NCI-H1417 treated with DMSO at 0.1 percent for 48 hours (cell line): Measurements from ENCODE around the gene SGPP2.
A peak's percentile ranks its signal among the peaks of the same experiment; 100 is the strongest.

Source experiments
- DNase-seq: peaks from one replicate; lab custom pipeline; 2025; lab: John Stamatoyannopoulos, UW

SGPP2 gene

GRCh38 chr2:222525811-222526210 is 101.5 kb downstream of the SGPP2 start:
- no peak for DNase-seq

- DNase-seq = no peak
Measured at GRCh38 chr2:222526480-222527277, 102.3 kb downstream of the SGPP2 start.

- no peak for DNase-seq
Measured at GRCh38 chr2:222532315-222532714, 108.0 kb downstream of the SGPP2 start.

- DNase-seq = no peak
Measured at GRCh38 chr2:222535477-222535876, 111.1 kb downstream of the SGPP2 start.

GRCh38 chr2:222538535-222538934 is 114.2 kb downstream of the SGPP2 start:
- DNase-seq = no peak

- no peak for DNase-seq
Measured at GRCh38 chr2:222544661-222545060, 120.3 kb downstream of the SGPP2 start.

GRCh38 chr2:222545823-222546795 is 121.8 kb downstream of the SGPP2 start:
- no peak for DNase-seq

GRCh38 chr2:222547083-222547482 is 122.7 kb downstream of the SGPP2 start:
- DNase-seq = no peak

- DNase-seq = no peak
Measured at GRCh38 chr2:222548992-222549391, 124.6 kb downstream of the SGPP2 start.

GRCh38 chr2:222554517-222554916 is 130.2 kb downstream of the SGPP2 start:
- no peak for DNase-seq

GRCh38 chr2:222561151-222561550 is 136.8 kb downstream of the SGPP2 start:
- DNase-seq = no peak

- peak; percentile 4 for DNase-seq
Measured at GRCh38 chr2:222561817-222562645, 137.7 kb downstream of the SGPP2 start.

GRCh38 chr2:222563106-222563718 is 138.9 kb downstream of the SGPP2 start:
- DNase-seq = no peak

- no peak for DNase-seq
Measured at GRCh38 chr2:222563936-222564335, 139.6 kb downstream of the SGPP2 start.

- DNase-seq = no peak
Measured at GRCh38 chr2:222566229-222566628, 141.9 kb downstream of the SGPP2 start.

GRCh38 chr2:222568865-222569264 is 144.5 kb downstream of the SGPP2 start:
- no peak for DNase-seq

GRCh38 chr2:222569826-222570225 is 145.5 kb downstream of the SGPP2 start:
- no peak for DNase-seq

GRCh38 chr2:222572264-222572721 is 147.9 kb downstream of the SGPP2 start:
- DNase-seq = no peak

- no peak for DNase-seq
Measured at GRCh38 chr2:222572751-222573174, 148.4 kb downstream of the SGPP2 start.

- no peak for DNase-seq
Measured at GRCh38 chr2:222575618-222576017, 151.3 kb downstream of the SGPP2 start.
